Hindlimb muscle (tissue), 1 donor: ENCODE results near the gene SLC34A3. TPM values are rescaled to one million over a fixed set of nuclear protein-coding genes. Genes with fewer than 3 reads are reported as not detected.
A peak's percentile ranks its signal among the peaks of the same experiment; 100 is the strongest.

Experiments
- DNase-seq: peaks from one replicate; pipeline ENCODE4 v3.0.0-alpha.2; 2013
- polyA plus RNA-seq: library from polyadenylated mRNA; unstranded; fragments of 120-200 nt; gene quantifications from one replicate; pipeline ENCODE4 v1.2.1, GENCODE V29; 2013; ENCODE audit not compliant: insufficient read length

The SLC34A3 gene
- polyA plus RNA-seq: 1.8 TPM

DNA sequence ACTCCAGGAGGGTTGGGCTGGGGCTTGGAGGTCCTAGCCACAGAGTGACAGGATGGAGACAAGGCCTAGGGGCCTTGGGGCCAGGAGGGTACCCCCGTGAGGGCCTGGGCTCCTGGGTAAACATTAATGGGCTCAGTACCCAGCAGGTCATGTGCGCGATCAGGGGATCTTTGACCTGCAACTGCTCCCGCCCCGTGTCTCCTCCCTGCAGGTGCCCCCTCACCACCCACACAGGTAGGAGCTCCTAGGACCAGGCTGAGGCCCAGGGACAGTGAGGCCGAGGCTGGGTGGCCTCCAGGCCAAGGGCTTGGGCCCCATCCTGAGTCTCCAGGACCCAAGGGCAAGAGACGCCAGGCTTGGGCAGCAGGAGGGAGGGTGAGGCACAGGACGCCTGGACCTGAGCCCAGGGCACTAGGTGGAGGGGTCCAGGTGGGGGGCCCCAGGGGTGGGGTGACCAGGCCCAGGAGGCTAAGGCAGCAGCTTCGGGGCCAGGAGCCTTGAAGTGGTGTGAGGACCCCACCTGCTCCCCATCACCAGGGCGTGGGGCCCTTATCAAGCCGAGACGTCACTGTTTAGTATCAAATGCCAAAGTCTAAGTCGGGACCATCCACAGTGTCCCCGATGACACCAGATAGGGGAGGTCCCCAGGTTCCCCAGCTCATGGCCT lies at the start of gene SLC34A3:
TSS of gene SLC34A3 (plus strand) at position 197 of the 667 bp plus-strand sequence. CDS start 802 bp downstream, outside the sequence.
- DNase-seq: no peak

DNA sequence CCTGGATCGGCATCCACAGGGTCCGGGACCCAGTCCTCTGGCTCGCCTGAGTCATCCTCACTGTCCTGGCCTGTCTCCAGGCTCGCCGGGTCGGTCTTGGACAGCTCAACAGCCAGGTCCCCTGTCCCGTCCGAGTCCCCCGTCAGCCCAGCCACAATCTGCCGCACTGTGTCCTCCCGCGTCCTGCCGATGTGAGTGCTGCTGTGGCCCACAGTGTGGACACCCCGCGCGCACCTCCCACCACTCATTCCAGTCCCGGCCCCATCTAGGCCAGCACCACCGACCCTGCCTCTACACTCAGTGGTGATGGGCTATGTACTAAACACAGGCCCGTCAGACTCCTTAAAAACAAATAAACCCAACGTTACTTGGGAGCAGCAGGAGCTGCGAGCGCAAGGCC lies 49.0 kb upstream of the SLC34A3 start:
- no peak for DNase-seq

DNA sequence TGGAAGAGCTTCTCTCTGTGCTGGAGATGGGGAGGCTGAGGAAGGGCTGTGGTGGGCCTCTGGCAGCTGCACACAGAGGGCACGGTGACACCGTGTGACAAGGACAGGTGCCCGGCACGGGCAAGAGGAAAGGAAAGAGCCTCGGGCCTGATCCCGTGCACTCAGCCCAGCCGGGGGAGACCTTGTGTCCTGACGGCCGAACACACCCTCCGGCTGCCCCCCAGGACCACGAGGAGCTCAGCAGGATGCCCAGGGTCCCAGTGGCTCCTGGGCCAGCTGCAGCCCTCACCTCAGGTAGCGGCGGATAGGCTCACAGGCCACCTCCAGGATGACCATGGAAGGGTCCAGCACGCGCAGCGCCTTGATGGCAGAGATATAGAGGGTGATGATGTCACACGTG lies 47.9 kb upstream of the SLC34A3 start:
- DNase-seq: no peak

DNA sequence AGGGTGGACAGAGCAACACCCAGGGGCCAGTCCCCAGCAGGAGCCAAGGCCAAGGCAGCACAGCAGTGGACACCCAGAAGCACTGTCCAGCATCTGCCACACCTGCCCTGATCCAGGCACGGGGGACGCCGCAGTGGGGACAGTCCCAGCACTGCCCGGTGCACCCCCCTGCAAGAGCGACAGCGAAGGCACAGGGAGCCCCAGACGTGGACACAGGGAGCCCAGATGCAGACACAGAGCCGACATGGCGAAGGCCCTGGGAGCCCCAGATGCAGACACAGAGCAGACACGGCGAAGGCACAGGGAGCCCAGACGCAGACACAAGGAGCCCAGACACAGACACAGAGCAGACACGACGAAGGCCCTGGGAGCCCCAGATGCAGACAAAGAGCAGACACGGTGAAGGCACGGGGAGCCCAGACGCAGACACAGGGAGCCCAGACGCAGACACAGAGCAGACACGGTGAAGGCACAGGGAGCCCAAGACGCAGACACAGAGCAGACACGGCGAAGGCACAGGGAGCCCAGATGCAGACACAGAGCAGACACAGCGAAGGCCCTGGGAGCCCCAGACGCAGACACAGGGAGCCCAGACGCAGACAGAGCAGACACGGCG lies 46.6 kb upstream of the SLC34A3 start:
- no peak for DNase-seq

DNA sequence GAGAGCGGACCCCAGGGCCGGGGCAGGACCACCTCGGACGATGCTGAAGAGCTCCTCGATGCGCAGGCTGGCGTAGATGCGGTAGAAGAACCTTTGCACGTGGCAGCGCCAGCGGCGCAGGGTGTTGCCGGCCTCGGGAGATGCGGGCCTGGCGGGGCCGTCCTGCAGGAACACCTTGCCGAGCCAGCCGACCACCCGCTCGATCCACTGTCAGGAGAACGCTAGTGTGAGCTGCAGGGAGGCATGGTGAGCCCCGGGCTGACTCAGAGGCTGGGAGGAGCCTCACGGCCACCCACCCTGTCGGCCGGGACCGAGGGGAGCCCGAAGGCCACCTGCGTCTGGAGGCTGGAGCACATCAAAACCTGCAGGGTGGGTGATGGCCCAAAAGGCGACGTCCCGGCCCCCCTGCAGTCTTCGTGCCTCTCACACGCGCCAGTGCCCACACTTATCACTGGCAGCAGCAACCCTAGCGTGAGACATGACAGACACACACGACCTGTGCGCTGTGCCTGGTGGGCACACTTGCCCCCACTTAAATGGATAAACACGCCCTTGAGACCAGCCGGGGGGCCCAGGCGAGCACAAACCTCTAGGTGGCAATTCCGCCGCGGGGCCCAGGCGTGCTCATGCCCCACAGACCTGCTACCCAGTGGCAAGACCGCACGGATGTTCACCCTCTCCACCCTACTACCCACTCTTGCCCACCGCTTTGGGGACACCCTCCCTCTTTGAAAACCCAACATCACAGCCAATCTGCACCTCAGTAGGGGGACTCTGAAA lies 45.6 kb upstream of the SLC34A3 start:
- no peak for DNase-seq

DNA sequence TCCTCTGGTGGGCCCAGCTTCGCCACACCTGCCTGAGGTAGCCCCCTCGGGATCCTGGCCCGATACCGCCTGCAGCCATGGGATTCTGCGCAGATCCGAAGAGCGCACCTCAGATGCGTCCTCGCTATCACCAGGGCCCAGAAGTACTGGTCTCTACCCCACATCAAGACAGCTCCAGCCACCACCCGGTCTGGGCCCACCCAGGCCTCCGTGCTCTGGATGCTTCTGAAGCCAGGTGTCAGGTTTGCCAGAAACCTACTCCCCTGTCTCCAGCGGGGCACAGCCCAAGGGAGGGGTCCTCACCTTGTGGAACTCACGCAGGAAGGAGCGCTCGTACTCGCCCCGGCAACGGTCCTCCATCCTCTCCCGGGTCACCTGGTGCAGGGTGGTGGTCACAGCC lies 44.8 kb upstream of the SLC34A3 start:
- DNase-seq: no peak

DNA sequence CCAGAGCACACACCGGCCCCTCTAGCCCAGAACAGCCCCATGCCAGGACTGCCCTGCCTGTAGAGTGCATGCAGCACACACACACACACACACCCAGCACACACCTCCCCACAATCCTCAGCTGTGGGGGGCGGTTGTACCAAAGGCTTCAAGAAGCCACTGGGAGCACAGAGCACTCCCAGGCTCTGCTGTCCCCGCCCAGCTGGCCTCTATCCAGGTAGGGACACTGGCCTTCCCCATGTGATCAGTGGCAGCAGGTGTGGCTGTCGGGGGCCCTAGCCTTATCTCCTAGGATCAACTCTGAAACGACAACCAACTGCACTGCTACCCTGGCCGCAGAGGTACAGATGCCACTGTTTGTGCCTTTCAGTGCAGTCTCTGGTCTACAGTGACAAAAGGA lies 44.3 kb upstream of the SLC34A3 start:
- no peak for DNase-seq

DNA sequence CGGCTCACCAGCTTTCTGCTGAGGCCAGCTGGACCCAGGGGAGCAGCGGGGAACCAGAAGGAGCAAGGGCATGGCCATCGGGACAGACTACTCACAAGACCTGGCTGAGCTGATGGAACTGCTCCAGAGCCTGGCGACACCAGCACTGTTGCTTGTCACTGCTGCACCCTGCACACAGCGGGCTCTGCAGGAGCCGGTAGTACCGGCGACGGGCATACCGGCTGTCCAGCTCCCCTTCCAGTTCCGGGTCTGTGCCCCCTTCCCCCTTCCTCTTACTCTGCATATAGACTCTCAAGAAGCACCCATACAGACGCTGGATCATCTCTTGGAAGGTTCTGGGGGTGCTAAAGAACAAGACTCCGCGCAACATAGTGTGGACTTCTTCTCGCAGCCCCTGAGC lies 43.3 kb upstream of the SLC34A3 start:
- DNase-seq: no peak

DNA sequence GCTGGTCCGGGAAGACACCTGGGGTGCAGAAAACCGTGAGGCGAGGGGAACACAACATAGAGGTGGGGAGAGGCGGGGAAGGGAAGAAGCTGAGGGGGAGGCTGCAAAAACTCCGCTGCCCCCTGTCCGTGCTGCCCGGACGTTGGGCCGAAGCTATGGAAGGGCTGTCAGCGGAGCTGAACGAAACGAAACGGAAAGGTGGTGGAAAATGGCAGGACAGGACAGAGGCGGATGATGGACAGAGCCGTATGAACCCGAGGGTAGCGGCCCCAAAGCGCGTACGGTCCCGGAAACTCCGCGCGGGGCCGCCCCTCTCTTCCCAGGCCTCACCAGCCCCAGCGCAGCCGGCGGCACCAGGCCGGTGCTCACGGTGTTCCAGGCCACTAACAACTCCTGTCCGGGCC lies 42.6 kb upstream of the SLC34A3 start:
- DNase-seq: no peak

DNA sequence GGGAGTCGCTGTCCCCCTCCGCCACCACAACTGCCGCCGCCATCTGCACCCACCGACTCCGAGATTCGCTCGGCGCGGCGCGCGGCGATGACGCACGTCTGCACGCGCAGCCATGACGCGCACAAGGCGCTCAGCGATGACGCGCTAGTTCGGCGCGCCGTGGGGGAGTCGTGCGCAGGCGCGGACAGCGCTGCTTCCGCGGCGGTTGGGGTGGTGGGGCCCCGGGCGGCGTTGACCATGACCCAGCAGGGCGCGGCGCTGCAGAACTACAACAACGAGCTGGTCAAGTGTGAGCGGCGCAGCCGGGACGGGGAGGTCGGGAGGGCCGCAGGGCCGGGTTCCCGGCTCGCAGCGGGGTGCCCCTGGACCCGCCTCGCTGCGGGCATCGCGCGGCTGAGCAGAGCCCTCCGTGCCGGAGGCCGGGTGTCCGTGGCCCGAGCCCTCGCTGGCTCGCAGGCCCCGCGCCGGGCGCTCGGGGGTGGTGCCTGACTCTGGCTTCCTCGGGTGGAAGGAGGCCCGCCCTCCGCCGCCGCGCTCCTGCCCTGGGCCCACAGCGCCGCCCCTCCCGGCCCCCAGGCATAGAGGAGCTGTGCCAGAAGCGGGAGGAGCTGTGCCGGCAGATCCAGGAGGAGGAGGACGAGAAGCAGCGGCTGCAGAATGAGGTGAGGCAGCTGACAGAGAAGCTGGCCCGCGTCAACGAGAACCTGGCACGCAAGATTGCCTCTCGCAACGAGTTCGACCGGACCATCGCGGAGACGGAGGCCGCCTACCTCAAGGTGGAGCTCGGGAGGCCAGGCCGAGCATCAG lies 42.0 kb upstream of the SLC34A3 start, which contains the start of the genes ANAPC2 and SSNA1:
TSS of gene ANAPC2 (minus strand) at position 71 of the 807 bp plus-strand sequence. CDS start at position 43, 28 bp downstream.
TSS of gene SSNA1 (plus strand) at position 187 of the 807 bp plus-strand sequence. CDS start at position 238, 51 bp downstream.
- DNase-seq: peak; percentile 99

DNA sequence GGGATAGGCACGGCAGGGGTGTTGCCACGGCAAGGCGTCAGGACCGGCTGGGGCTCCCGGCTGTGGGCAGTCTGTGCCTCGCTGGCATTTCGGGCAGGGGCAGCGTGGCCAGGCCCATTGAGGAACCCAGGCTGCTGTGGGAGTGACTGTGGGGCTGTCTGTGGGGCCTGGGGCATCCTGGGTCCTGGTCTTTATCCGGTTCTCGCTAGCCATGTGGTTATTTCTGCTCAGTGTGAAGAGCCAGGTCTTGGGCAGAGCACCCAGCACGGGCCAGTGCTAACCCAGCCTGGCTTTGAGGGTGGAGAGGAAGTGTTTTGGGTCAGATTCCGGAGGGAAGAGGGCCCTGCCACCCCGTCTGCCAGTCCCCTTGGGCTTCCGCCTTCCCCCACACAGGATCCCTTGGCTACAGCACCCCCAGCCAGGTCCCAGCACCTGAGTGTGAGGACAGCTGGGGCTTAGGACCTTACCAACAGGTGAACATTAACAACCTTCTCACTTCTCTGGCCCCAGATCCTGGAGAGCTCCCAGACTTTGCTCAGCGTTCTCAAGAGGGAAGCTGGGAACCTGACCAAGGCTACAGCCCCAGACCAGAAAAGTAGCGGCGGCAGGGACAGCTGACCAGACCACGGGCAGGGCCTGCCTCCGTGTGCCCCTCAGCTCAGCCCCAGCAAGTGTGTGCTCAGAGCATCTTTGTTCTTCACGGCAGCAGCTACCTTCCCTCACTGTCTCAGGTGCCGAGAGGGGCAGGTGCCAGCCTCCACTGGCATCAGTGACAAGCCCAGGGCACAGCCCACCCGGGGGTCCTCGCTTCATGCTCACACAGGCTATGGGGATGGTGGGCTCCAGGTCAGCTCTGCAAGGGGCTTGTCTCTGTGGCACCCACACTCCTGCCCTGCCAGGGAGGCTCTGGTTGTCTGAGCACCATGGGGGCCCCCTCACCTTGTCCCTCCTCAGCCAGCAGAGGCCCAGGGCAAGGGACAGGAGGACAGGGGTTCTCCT lies 41.1 kb upstream of the SLC34A3 start:
- no peak for DNase-seq

DNA sequence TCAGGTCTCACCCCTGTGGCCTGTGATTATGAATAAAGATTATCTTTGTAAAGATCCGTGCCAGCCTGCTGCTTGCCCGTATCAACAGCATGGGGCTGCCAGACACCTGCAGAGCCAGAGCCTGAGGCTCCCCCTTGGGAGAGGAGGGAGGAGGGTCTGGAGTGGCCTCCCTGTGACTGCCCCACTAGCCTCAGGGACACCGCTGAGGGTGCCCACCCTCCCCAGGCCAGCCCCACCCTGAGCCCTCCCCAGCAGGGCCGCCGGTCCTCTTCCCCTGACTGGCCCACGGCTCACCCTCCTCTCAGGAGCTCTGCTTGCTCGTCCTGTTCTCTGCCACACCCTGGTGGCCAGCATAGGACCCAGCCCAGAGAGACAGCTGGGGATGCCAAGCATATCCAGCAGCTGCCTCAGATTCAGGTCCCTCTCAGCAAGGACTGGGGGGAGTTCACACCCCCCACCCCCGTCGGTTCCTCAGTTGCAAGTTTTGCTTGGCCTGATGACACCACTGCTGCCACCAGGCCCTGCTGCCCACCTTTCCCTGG lies 40.3 kb upstream of the SLC34A3 start:
- DNase-seq: no peak

DNA sequence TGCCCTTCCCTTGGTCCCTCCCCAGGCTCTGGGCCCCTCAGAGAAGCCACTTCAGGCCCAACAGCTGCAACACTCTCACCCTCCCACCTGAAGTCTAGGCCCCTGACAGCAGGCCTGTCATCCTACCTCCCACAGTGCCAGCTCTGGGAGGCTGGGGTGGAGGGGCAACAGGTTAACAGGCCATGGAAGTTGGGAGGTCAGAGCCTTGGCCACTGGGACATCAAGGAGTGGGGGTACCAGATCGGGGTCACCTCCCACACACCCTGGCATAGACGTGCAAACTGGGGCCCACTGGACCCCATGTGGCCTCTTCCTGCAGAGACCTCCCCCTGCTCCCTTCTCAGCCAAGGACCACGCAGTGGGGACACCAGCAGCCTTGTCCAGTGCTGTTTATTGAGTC lies 39.5 kb upstream of the SLC34A3 start:
- no peak for DNase-seq

DNA sequence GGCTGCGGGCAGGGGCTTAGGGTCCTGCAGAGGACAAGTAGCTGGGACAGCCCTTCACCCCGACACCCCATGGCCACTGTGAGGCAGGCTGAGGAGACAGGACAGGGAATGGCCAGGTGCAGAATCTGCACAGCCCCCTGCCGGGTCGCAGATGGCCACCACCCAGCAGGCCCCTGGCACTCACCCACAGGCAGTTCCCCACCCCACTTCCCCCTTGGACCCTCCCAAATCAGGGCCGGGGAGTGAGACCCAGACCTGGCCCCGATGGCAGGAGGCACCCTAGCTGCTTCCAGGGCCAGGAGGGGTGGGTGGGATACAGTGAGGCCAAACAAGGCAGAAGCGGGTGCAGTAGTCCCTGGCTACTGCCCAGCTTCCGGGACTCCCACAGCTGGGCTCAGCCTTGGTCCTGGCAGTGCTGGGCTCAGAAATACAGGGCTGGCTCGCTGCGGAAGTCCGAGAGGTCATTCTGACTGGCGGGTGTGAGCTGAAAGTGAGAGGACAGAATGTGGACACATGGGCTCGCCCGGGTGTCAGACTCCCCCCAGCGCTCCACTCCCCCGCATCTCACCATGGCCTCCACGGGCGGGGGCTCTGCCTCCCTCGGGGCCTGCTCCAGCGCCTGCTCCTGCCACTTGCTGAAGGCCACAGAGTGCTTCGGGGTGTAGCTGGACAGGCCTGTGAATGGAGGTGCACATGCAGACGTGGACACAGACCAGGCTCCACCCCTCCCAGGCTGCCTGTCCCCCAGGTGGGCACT lies 38.8 kb upstream of the SLC34A3 start:
- no peak for DNase-seq

DNA sequence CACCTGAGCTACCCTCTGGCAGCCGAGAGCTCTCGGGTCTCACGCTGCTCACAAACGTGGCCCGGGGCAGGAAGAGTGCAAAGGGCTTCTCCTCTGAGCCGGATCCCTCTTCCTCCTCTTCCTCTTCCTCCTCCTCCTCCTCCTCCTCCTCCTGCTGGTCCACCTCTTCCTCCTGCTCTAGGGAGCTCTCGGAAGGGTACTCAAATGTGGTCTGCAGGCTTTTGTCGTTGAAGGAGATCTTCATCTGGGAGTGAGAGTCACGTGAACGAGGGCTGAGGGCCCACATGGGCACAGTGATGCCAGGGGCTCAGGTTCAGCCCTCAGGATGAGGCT lies 38.3 kb upstream of the SLC34A3 start:
- no peak for DNase-seq

DNA sequence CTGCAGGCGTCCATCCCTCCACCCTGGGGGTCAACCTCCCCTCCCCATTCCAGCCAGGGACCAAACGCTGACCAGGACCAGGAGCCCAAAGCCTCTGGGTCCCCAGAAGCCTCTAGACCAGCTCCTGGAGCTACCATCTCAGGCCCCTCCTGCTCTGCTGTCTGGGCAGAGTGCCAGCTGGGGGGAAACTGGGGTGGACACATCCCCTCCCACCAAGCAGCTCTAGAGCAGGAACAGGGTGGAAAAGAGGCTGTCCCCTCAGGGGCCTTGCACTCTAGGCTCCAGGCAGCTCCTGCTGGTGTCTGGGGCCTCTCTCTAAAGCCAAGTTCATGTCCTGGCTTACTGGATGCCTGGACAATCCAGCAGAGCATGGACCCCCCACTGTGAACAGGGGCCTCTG lies 37.8 kb upstream of the SLC34A3 start:
- no peak for DNase-seq

DNA sequence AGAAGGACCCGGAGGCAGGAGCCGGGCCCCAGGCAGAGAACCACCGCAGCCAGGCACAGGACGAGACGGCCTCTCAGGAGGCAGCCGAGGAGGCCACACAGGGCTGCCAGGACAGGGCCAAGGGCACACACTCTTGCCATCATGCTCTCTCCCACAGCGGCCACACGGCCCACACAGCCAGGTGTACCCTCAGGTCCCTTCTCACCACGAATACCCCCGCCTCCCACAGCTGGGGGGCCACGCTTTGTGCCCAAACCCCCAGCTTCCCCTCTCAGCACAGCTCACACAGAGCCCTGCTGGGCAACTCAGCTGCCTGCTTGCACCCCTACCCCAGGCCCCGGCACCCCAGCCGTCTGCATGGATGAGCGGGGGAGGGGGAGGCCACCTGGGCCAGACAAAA lies 36.9 kb upstream of the SLC34A3 start:
- no peak for DNase-seq

DNA sequence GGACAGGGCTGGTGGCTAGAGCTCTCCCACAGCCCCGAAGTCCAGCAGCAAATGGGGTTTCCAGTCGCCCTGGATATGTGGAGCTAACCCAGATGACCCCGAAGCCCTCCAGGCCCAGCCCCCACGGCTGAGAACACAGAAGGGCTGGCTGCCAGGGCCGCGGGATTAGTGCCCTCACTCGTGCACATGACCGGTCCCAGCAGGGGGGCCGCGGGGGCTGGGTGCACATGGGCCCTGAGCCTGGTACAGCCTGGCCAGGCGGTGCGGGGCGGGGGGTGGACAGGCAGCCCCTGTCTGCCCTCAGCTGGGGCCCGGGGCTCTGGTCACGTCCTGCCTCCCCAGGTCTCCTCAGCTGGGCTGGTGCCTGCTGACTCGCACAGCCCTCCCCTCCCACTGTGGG lies 36.3 kb upstream of the SLC34A3 start:
- DNase-seq: no peak

DNA sequence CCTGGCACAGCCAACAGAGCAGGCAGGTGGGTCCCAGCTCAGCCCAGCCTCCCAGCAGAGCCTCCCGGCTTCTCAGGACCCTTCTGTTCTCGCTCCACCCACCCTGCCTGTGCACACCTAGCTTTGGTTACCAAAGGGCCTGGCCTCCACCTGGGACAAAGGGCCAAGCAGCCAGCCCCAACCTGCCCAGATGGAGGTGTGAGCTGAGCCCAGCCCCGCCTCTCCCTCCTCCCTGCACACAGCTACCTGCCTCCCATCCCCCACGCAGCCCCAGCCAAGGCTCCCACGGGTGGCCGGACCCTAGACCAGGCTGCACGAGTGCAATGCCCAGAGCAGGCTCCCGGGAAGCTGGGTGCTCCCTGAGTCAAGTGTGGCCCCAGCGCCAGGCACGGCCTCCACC lies 35.8 kb upstream of the SLC34A3 start:
- no peak for DNase-seq

DNA sequence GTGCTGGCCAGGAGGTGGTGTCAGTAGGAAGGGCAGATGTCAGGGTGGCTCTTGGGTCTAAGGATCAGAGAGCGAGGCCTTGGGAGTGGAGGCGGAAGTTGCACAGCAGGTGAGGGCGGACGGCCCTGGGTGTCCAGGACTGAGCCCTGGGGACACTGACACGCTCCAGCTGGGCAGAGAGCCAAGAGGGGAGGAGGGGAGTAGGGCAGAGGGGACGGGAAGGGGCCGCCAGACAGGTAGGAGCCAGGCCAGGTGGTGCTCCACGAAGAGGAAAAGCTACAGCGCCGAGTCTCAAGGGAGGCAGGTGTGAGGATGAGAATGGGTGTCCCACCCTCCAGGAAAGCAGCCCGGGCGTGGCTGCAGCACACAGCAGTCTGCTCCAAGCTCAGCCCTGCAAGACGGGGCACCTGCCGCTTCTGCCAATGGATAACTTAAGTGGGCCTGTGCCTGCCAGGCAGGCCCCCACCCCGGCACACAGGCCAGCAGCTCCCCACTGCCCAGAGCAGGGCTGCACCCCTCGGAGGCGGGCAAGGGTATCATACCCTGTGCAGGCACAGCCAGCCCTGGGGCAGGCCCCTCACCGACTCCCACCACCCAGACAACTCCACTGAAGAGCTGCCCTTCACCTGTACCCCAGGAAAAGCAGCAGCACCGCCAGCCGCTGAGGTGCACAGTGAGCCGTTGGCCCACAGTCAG lies 35.0 kb upstream of the SLC34A3 start:
- DNase-seq: no peak
